ENCODE measurements around the gene MTHFD2L. TPM values are rescaled to one million over a fixed set of nuclear protein-coding genes. Genes with fewer than 3 reads are reported as not detected.

Gene MTHFD2L
- total and polyA plus RNA-seq, 2 of the 8 experiments (the other 6 are each of a cell fraction or from before 2014, with no cell fraction given): 5.4 to 15.0 TPM

- no peak overlapping the region for H2BK15ac ChIP-seq (ENCODE audit: low read length)
- H3K56ac ChIP-seq (replicated peaks; ENCODE audit: insufficient read length, low read depth, low read length): no peak overlapping the region
- H3K4me2 ChIP-seq (ENCODE audit: insufficient read depth in 1 of 2, low read depth in 2 of 2, low read length in 2 of 2): no peak overlapping the region
- no peak overlapping the region for H2BK12ac ChIP-seq (ENCODE audit: low read depth, low read length)
- H3K27ac ChIP-seq (ENCODE audit: low read depth, low read length): no peak overlapping the region
- H2AFZ ChIP-seq (ENCODE audit: low read length): no peak overlapping the region
- H4K20me1 ChIP-seq (replicated peaks in 1 of 2; ENCODE audit: control insufficient read depth in 1 of 2, insufficient read depth in 2 of 2, low read length in 2 of 2): no peaks in the 10 kb centered on the region
- no peak overlapping the region for H2BK20ac ChIP-seq (ENCODE audit: low read length)
- H4K8ac ChIP-seq (ENCODE audit: extremely low read depth, insufficient read depth, low read length): no peak overlapping the region
- no peaks in the 10 kb centered on the region for H3K9me3 ChIP-seq (ENCODE audit: insufficient read depth in 2 of 2, low read depth in 1 of 2, low read length in 1 of 2)
- no peaks in the 10 kb centered on the region for H3K23me2 ChIP-seq (ENCODE audit: low read depth, low read length)
- 100% methylated on average over 1 of the region's 1 CpG; no CpG with 5 or more reads in 1 of the 2 experiments for WGBS, 2 experiments (ENCODE audit: extremely low coverage in 1 of 2, insufficient coverage in 1 of 2, insufficient read length in 1 of 2, insufficient replicate concordance in 2 of 2, low coverage in 1 of 2, low lambda C conversion rate in 2 of 2, missing lambda C conversion rate in 1 of 2)
- H3K4me3 ChIP-seq (ENCODE audit: extremely low read depth in 1 of 4, insufficient read depth in 2 of 4, low read depth in 3 of 4, low read length in 4 of 4): no peak overlapping the region
- peaks cover 0 to 26% of the 10 kb centered on the region in 2 experiments; a peak in 2 of 4 replicates for H3K79me2 ChIP-seq (ENCODE audit: control insufficient read depth in 1 of 2, insufficient read depth in 2 of 2, low read length in 2 of 2)
- H2AK5ac ChIP-seq (ENCODE audit: low read depth, low read length): no peak overlapping the region
- H3K14ac ChIP-seq (ENCODE audit: insufficient read length): no peak overlapping the region
- POLR2A ChIA-PET (ENCODE audit: partially characterized antibody): interaction anchor here (1.0 to 2.5 kb wide), 3 partner anchors 9 to 29 kb away, joined by 3 to 10 read pairs (median 7); partner anchors contain the start of gene MTHFD2L
- no peak overlapping the region for H3K23ac ChIP-seq (ENCODE audit: insufficient read length)
- DNase-seq (ENCODE audit: low read depth in 1 of 2, low spot score in 2 of 2) (no peak), FAIRE-seq (no peak)
- H3K18ac ChIP-seq (ENCODE audit: extremely low read depth, low read length): no peak overlapping the region
- no peak overlapping the region for H3K4ac ChIP-seq (replicated peaks; ENCODE audit: insufficient read length, low read depth, low read length)
- CTCF ChIA-PET (ENCODE audit: partially characterized antibody): interaction anchor here (0.7 kb wide), 1 partner anchor 23 kb away, joined by 3 read pairs; no protein-coding TSS in a partner anchor
- H2BK5ac ChIP-seq (ENCODE audit: low read depth, low read length): no peak overlapping the region
- no peaks in the 10 kb centered on the region for H3K79me1 ChIP-seq (ENCODE audit: low read depth, low read length)
- no peak overlapping the region for H4K5ac ChIP-seq (ENCODE audit: insufficient read length, low read depth, low read length)
- no peak overlapping the region for H2BK120ac ChIP-seq (replicated peaks; ENCODE audit: low read depth, low read length)
- H3K4me1 ChIP-seq (replicated peaks in 1 of 4; ENCODE audit: control insufficient read depth in 3 of 4, insufficient read depth in 4 of 4, low read length in 3 of 4): no peaks in the 10 kb centered on the region; a peak in 1 of 7 replicates
- H3K27me3 ChIP-seq (replicated peaks in 1 of 4; ENCODE audit: control insufficient read depth in 3 of 4, extremely low read depth in 1 of 4, insufficient read depth in 3 of 4, low read length in 3 of 4): no peaks in the 10 kb centered on the region
- peaks cover 0 to 11% (median 0%) of the 10 kb centered on the region in 4 experiments; a peak in 2 of 8 replicates for H3K36me3 ChIP-seq (ENCODE audit: control insufficient read depth in 2 of 4, insufficient read depth in 4 of 4, low read length in 3 of 4)
- no peak overlapping the region for H4K91ac ChIP-seq (replicated peaks; ENCODE audit: insufficient read length, low read length)
- no peak overlapping the region for H3K9ac ChIP-seq (replicated peaks in 1 of 4; ENCODE audit: extremely low read depth in 1 of 4, low read depth in 3 of 4, low read length in 3 of 4)
- no peak for TF ChIP-seq SUZ12 (IDR thresholded peaks at IDR 0.05; ENCODE audit: low read length)
- TF ChIP-seq FOSL1 (IDR thresholded peaks at IDR 0.05; ENCODE audit: insufficient read depth, low read depth, low read length): no peak
- TF ChIP-seq TEAD4 (IDR thresholded peaks at IDR 0.05; ENCODE audit: low read depth, low read length): no peak
- no peak for TF ChIP-seq SIN3A (conservative IDR thresholded peaks at IDR 0.05 in 1 of 2, IDR thresholded peaks at IDR 0.05 in 1 of 2; ENCODE audit: low read depth in 1 of 2, low read length in 2 of 2)
- no peak for TF ChIP-seq HDAC2 (IDR thresholded peaks at IDR 0.05; ENCODE audit: borderline replicate concordance in 1 of 2, low read depth in 2 of 2, low read length in 2 of 2)
- TF ChIP-seq NANOG (IDR thresholded peaks at IDR 0.05; ENCODE audit: insufficient read depth, low read depth, low read length, poor library complexity, severe bottlenecking): no peak
- no peak for TF ChIP-seq MAX (IDR thresholded peaks at IDR 0.05)
- TF ChIP-seq CHD2 (IDR thresholded peaks at IDR 0.05; ENCODE audit: low read length): no peak
These were observed 8.2 kb downstream of the MTHFD2L start for GRCh38 chr4:74166135-74166534.

All from H1 (cell line).